GM21529 (cell line): Measurements from ENCODE around the gene LRP6.
"Not testable (repeated sequence)": the region's sequence is repeated elsewhere in the genome, so short reads cannot be mapped to it uniquely, and the experiment has no call there.

Source experiments
- ATAC-seq: cut with Tn5 transposase; IDR thresholded peaks from one replicate; pipeline ENCODE4 v1.9.1; 2021; ENCODE audit not compliant: unreplicated experiment

The LRP6 gene

GRCh38 chr12:12266873-12267741 lies at the start of gene LRP6:
Gene LRP6 (minus strand): TSS chr12:12267044. CDS start chr12:12266735, 309 bp downstream.
- peak; percentile 83 for ATAC-seq

- no peak for ATAC-seq
Observed at GRCh38 chr12:12315838-12316237, 49.0 kb upstream of the LRP6 start.

GRCh38 chr12:12310695-12311094 lies 43.9 kb upstream of the LRP6 start:
- ATAC-seq = not testable (repeated sequence)

GRCh38 chr12:12305568-12306300 lies 38.9 kb upstream of the LRP6 start:
- ATAC-seq = no peak

GRCh38 chr12:12302976-12303375 lies 36.1 kb upstream of the LRP6 start:
- ATAC-seq = no peak

GRCh38 chr12:12301122-12301521 lies 34.3 kb upstream of the LRP6 start:
- ATAC-seq = no peak

GRCh38 chr12:12297201-12297830 lies 30.5 kb upstream of the LRP6 start:
- ATAC-seq = no peak

- ATAC-seq = no peak
Observed at GRCh38 chr12:12294215-12295005, 27.6 kb upstream of the LRP6 start.

GRCh38 chr12:12290206-12290605 lies 23.4 kb upstream of the LRP6 start:
- ATAC-seq = no peak

- no peak for ATAC-seq
Observed at GRCh38 chr12:12286441-12286840, 19.6 kb upstream of the LRP6 start.

GRCh38 chr12:12282761-12283425 lies 16.0 kb upstream of the LRP6 start:
- no peak for ATAC-seq

- ATAC-seq = no peak
Observed at GRCh38 chr12:12282202-12282601, 15.4 kb upstream of the LRP6 start.

GRCh38 chr12:12281134-12281533 lies 14.3 kb upstream of the LRP6 start:
- ATAC-seq = no peak

GRCh38 chr12:12278899-12279298 lies 12.1 kb upstream of the LRP6 start:
- ATAC-seq = no peak

GRCh38 chr12:12275874-12276273 lies 9.0 kb upstream of the LRP6 start:
- ATAC-seq = no peak

- ATAC-seq = no peak
Observed at GRCh38 chr12:12273291-12273957, 6.6 kb upstream of the LRP6 start.

GRCh38 chr12:12272869-12273268 lies 6.0 kb upstream of the LRP6 start:
- no peak for ATAC-seq

GRCh38 chr12:12270226-12270625 lies 3.4 kb upstream of the LRP6 start:
- ATAC-seq = no peak

- no peak for ATAC-seq
Observed at GRCh38 chr12:12267742-12268200, 927 bp upstream of the LRP6 start.

GRCh38 chr12:12266389-12266872 lies 413 bp downstream of the LRP6 start:
- no peak for ATAC-seq
